Epidermal melanocyte (primary cell): ENCODE measurements around the gene PPP6R3.
"Not testable (repeated sequence)": the region's sequence is repeated elsewhere in the genome, so short reads cannot be mapped to it uniquely, and the experiment has no call there.

ENCODE experiments used
- DNase-seq: peaks from one replicate; pipeline ENCODE4 v3.0.0; 2011; ENCODE audit warnings: low spot score; ENCODE audit not compliant: insufficient read length

The PPP6R3 gene

DNA sequence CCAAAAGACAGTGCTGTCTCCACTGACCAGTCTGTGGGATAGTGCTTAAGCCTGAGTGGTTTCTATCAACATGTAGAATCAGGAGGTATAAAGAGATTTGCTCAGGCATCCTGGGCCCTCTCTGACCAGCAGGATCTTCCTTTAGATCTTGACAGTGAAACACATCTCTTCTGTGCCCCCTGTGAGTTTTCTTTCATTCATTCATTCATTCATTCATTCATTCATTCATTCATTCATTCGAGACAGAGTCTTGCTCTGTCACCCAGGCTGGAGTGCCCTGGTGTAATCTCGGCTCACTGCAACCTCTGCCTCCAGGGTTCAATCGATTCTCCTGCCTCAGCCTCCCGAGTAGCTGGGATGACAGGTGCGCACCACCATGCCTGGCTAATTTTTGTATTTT is 26.4 kb upstream of the PPP6R3 start:
- DNase-seq = not testable (repeated sequence)

DNA sequence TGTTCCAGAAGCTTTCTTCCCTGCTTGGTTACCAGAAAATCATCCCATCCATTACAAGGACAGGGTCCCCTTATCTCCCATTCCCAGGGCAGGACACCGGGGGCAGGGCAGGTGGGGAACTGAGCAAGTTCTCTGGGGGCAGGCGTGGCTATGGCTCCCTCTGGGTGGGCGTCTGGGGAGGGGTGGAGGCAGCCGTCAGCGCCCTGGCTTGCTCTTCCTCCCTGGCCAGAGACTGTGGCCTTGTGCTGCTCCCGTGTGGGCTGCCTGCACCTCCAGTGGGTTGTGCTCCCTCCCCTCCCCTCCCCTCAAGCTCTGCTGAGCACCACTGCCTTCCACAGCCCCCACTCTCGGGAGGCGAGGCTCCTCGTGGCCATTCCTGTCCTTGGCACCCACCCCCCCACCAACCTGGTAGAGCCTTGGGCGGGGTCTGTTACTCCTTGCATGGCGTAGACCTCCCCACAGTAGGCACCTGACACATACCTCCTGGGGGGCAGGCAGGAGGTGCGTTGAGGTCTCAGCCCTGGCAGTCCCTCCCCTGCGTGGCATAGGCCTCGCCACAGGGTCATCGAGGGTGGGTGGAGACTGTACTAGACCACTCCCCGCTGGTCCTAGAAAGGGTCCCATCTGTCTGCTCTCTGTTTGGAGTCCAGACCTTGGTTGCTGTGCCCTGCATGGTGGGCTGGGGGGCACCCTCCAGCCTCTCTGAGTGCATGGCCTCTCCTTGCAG is 24.2 kb upstream of the PPP6R3 start:
- no peak for DNase-seq

- DNase-seq = peak; percentile 39
Observed at GRCh38 chr11:68436985-68437926, 23.3 kb upstream of the PPP6R3 start.

DNA sequence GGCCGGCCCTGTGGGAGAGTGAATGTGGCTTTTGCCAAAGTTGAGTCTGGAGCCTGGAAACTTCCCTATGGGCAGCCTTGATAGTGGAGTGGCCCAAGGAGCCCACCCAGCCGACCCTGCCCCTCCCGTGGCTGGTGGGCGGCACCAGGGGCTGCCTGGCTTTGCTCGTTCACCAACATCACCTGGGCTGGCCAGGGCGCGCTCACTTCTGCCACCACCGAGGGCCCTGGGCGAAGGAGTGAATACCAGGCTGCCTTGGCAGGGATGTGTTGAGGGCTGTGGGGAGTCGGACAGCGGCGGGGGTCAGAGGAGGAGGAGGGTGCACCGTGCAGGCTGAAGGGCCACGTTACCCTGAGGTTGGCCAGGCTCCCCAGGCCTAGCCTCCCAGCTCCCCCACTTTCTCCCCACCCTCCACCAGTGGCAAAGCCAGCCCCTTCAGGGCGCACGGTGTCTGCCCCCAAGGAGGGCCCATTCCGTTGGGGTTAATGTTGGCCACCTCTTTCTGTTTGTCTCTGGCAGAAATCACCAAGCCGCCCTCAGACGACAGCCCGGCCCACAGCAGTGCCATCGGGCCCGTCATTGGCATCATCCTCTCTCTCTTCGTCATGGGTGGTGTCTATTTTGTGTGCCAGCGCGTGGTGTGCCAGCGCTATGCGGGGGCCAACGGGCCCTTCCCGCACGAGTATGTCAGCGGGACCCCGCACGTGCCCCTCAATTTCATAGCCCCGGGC is 22.5 kb upstream of the PPP6R3 start:
- no peak for DNase-seq

- no peak for DNase-seq
Observed at GRCh38 chr11:68438658-68439259, 21.8 kb upstream of the PPP6R3 start.

DNA sequence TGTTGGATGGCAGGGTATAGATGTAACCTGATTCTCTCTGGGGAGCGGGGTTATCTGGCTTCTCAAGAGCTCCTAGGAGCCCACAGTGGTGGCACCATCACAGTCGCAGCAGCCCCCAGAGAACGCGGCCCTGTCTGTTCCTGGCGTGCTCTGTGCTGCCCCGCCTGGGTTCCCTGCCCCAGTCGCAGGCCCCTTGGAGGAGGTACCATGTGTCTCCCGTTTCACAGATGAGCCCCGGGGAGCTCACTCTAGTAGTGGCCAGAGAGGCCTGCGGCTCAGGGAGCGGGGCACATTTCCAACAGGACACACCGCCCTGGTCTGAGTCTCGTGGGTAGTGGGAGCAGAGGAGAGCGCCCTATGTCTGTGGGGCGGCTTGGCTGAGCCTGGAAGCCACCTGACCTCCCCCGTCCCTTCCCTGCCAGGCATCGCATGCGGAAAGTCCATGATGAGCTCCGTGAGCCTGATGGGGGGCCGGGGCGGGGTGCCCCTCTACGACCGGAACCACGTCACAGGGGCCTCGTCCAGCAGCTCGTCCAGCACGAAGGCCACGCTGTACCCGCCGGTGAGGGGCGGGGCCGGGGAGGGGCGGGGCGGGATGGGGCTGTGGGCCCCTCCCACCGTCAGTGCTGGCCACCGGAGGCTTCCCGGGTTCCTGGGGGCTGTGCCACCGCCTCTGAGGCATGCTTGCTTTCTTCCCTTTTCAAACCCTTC is 21.0 kb upstream of the PPP6R3 start:
- DNase-seq = no peak

DNA sequence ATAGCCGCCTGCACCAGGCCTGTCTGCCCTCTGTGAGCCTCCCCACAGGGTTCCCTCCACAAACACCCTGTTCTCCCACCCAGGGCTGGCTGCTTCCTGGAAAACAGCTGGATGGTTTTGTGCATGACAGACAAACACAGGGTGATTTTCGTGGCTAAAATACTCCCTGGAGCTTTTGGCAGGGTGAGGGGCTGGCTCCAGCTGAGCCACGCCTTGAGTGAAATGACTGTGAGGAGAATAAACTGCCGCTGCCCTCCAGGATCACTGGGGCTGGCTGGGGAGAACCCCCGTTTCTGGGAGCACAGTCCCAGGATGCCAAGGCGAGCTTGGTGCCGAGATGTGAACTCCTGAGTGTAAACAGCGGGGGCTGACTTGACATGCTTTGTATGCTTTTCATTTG is 20.3 kb upstream of the PPP6R3 start:
- no peak for DNase-seq

DNA sequence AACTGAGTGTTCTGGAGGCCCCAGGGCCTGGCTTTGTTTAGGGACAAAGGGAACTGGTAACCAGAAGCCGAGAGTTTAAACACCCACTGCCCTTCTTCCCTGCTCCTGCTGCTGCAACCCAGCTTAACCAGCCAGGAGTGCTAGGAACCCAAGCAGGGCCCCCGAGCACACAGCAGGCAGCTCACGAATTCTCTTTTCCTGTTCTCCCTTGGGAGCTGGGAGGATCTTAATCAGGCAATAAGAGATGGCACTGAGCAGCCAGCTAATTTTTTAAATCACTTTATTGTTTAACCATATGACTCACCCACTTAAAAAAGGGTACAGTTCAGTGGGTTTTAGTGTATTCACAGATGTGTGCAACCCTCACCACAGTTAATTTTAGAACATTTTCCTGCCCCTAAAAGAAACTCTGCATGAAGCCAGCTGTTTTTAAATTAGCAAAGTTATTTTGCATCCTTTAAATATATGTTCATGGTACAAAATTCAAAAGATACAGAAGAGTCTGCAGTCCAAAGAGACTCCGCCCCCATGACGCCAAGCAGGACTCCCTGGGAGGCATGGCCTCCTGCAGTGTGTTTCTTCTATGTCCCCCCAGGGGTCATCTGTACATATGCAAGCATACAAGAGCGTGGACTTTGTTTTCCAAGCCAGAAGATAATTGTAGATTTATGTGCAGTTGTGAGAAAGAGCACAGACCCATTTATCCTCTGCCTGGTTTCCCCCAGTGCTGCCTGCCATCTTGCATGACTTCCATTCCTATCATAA is 18.9 kb upstream of the PPP6R3 start:
- DNase-seq = peak; percentile 86

DNA sequence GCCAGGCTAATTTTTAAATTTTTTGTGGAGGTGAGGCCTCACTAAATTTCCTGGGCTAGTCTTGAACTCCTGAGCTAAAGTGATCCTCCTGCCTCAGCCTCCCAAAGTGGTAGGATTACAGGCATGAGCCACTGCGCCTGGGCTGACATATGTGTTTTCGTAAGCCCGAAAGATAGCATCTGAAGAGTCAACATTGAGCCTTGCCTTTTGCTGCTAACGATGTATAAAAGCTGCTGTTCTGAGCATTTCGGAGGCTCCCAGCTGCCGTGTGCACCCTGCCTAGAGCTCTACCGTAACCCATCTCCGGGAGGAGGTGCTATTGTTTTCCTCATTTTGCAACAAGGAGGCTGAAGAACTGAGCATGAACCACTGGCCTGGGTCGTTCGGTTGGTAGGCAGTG is 18.1 kb upstream of the PPP6R3 start:
- DNase-seq = no peak

DNA sequence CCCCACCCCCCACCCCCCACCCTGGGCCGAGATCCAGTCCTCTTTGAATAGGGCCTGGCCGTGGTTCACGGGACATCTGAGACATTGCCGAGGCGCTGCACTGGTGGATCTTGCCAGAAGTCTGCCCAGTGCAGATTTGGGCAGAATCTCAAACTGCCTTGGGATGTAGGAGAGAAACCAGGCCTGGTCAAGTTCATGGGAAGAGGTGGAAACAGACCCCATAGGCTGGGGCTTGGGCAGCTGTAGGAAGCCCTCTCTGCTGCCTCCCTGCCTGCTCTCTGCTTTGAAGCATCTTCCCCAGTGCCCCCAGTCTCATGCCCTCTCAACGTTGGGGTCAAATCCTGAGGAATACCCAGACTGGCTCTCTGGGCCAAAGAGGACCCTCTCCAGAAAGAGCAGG is 16.0 kb upstream of the PPP6R3 start:
- DNase-seq = no peak

DNA sequence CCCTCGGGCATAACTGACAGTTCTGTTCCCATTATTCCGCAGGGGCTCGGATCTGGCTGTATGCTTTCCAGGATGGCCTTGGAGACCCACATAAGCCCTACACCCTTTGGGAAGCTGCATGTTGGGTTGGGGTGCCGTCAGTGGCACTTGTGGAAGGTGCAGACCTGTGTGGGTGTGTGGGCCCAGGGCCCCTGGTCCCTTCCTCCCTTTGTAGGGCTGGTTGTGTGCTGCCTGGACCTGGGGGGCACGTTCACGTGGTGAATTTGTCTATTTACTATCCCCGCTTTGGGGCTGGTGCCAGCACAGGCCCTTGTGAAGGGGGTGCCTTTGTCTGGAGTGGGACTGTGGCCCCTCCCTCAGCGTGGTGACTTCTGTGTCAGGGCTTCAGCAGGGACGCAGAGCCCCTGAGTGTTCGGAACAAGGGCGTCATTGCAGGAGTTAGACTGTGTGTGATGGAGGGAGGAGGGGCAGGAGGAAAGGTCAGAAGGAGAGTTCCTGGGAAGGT is 15.0 kb upstream of the PPP6R3 start:
- DNase-seq = no peak

DNA sequence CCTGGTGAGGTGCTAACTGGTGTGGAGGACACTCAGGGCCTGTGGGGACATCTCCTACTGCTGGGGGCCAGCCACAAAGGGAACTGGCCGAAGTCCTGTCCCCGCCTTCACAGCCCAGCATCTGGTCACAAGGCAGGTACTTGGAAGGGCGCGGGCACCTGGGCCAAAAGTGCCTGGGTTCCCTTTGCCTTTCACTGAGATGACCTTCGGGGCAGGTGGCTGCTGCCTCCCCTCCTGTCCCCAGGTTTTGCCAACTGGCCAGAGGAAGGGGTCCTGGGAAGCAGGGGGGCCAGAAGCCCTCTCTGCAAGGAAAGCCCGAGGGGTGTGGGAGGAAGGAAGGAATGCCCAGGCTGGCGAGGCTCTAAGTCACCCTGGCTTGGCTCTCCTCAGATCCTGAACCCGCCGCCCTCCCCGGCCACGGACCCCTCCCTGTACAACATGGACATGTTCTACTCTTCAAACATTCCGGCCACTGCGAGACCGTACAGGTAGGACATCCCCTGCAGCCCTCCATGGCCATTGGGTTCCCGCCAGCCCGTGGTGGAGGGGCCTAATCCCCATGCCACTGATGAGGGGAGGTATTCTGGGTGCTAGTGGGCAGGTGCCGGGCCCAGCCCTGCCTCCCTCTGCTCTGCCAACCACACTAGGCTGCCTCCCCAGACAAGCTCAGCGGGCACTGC is 14.4 kb upstream of the PPP6R3 start:
- DNase-seq = no peak

- DNase-seq = peak; percentile 68
Observed at GRCh38 chr11:68447015-68447801, 13.3 kb upstream of the PPP6R3 start.

DNA sequence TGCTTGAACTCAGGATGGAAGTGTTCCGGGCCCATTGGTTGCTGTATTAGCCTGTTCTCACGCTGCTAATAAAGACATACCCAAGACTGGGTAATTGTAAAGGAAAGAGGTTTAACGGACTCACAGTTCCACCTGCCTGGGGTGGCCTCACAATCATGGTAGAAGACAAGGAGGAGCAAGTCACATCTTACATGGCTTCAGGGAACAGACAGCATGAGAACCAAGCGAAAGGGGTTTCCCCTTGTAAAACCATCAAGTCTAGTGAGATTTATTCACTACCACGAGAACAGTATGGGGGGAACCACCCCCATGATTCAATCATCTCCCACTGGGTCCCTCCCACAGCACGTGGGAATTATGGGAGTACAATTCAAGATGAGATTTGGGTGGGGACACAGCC is 12.6 kb upstream of the PPP6R3 start:
- not testable (repeated sequence) for DNase-seq

DNA sequence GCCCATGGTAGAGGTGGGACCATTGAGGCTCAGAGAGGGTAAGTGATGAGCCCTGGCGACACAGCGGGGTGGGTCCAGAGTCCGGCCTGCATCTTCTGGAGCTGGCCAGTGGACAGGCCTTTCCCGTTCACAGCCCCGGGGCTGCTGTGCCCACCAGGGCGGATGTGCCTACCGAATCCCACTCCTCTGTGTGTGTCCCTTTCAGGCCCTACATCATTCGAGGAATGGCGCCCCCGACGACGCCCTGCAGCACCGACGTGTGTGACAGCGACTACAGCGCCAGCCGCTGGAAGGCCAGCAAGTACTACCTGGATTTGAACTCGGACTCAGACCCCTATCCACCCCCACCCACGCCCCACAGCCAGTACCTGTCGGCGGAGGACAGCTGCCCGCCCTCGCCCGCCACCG is 11.9 kb upstream of the PPP6R3 start:
- DNase-seq = no peak

GRCh38 chr11:68449951-68450350 is 10.6 kb upstream of the PPP6R3 start:
- DNase-seq = no peak

DNA sequence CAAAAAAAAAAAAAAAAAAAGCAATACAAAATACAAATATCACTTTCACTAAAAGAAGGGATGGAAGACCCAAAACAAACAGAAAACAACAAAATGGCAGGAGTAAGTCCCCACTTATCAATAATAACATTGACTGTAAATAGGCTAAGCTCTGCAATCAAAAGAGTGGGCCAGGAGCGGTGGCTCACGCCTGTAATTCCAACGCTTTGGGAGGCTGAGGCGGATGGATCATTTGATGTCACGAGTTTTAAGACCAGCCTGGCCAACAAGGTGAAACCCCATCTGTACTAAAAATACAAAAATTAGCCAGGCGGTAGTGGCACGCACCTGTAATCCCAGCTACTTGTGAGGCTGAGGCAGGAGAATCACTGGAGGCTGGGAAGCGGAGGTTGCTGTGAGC is 9.8 kb upstream of the PPP6R3 start:
- DNase-seq = no peak

DNA sequence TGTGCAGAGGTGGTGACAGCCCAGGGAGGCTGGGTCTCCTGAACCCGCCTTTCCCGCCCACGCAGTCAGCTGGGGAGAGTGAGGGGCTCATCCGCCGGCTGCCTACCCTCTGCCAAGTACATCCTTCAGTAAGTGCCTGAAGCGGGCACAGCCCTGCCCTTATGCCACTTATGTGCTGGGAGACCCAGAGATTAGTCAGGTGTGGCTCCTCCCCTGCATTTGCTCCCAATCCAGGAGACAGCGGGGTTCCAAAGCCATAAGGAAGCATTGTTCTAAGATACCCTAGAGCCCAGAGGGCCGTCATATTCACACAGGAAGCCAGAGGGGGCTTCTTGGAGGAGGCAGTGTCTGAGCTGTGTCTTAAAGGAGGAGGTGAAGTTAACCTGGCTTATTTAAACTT is 5.8 kb upstream of the PPP6R3 start:
- DNase-seq = no peak

- DNase-seq = no peak
Observed at GRCh38 chr11:68455485-68455884, 5.1 kb upstream of the PPP6R3 start.
